Measurements from ENCODE around the gene C4BPB. TPM values are rescaled to one million over a fixed set of nuclear protein-coding genes. Genes with fewer than 3 reads are reported as not detected.
"Not testable (repeated sequence)": the region's sequence is repeated elsewhere in the genome, so short reads cannot be mapped to it uniquely, and the experiment has no call there.

The C4BPB gene, protein sequence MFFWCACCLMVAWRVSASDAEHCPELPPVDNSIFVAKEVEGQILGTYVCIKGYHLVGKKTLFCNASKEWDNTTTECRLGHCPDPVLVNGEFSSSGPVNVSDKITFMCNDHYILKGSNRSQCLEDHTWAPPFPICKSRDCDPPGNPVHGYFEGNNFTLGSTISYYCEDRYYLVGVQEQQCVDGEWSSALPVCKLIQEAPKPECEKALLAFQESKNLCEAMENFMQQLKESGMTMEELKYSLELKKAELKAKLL
- not detected for total RNA-seq
- 0.14 TPM for total RNA-seq (2013)

DNA sequence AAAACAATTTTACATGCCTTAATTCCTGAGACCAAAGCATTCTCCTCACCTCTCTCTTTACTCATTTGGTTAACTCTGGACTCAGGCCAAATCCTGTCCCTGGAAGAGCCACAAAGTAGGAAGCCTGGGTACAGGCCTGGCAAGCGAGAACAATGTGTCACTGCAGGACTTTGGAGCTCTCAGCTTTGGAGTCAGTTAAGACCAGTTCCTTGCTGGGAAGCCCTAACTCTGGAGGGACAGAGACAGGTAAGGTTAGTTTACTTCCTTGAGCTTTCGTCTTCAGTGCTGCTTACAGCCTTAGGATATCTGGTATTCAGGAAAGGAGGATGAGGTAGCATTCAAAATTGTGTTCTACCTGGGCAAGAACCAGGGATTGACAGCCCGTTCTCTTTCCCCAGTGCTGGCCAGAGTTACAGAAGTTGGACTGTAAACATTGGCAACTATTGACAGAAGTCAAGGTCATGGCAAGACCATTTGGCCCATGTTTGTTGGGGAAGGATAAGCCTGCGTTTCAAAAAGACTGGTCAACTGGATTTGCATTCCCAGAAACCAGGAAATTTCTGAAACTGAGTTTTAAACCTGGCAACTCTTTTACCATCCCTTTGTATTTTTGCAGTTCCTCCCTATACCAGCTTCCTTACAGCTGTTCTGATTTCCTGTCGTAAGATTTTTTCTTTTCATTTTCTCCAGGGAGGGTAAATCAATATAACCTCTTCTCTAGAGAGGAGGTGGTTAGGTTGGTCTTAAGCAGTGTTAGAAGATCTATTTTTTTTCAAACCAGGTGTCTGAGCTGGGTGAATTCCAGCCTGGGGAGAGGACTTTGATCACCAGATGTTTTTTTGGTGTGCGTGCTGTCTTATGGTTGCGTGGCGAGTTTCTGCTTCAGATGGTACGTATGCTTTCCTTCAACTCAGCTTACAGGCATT is at the start of gene C4BPB:
Gene C4BPB, plus strand, starts transcription at position 160 of the 926 bp plus-strand sequence. Its CDS starts 672 bp downstream, at position 832.
- Mint-ChIP-seq H3K36me3 (no peaks in the 10 kb centered on the region), H3K27ac (no peak within 1 kb of the TSS), H3K9me3 (no peaks in the 10 kb centered on the region), H3K4me1 (peaks cover 7 to 13% of the 10 kb centered on the region in 2 donors), H3K27me3 (ENCODE audit: low read depth in 2 of 2) (peaks cover 14 to 25% of the 10 kb centered on the region in 2 donors), H3K4me3 (peak within 1 kb of the TSS; percentile 58)
- TF ChIP-seq CTCF (IDR thresholded peaks at IDR 0.05), result no peak
- ATAC-seq (peak in 2 of 3 donors; percentile 21 to 45), DNase-seq (peak in 1 of 2 donors; percentile 78)
- Histone ChIP-seq H3K4me1 (ENCODE audit: control insufficient read depth, insufficient read depth, low read length) (no peaks in the 10 kb centered on the region), H3K9me3 (ENCODE audit: control insufficient read depth, insufficient read depth, low read length) (no peaks in the 10 kb centered on the region), H3K4me3 (ENCODE audit: low read length) (no peak within 1 kb of the TSS), H3K27me3 (ENCODE audit: control insufficient read depth, insufficient read depth, low read length) (peaks cover 8% of the 10 kb centered on the region), H3K27ac (ENCODE audit: low read length) (no peak within 1 kb of the TSS), H3K36me3 (ENCODE audit: control insufficient read depth, insufficient read depth, low read length) (no peaks in the 10 kb centered on the region)
- intact Hi-C loops (cut with micrococcal nuclease), result no loop called here
- 59% methylated on average over 7 of the region's 9 CpGs for WGBS (ENCODE audit: insufficient coverage)

DNA sequence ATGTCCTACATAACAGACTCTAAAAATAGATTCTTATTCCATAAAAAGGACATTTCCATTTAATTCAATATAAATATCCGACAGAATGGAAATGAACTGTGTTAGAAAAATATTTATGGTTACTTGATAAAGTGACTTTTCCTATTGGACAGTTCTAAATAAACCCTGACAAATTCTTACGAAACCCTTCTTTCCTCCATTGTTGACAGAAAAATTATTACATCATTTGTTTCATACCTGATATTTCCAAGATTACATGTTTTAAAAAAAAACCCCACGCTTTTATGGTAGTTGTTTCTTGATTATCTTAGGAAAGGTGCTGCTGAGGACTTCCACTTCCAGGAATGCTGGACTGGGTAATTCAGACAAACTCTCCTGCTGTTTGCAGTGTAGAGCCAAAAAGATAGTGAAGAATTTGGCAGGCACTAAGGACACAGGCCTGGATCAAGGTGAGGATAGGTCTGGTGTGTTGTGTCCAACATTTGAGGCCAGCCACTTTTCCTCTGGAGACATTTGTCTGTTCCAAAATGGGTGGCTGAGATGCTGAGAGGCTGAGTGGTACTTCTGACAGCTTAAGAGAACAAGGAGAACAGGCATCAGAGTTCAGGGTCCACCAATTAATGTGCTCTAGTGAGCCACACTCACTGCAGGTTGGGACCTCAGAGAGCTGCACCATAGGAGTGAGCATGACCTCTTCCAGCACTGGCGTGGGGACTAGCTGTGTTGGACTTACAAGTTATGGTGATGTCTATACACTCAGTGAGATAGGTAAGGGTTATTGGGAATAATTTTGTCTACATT is 49.1 kb upstream of the C4BPB start:
- Histone ChIP-seq H3K9me3 (ENCODE audit: control insufficient read depth, insufficient read depth, low read length) (no peaks in the 10 kb centered on the region), H3K4me1 (ENCODE audit: control insufficient read depth, insufficient read depth, low read length) (no peaks in the 10 kb centered on the region), H3K27me3 (ENCODE audit: control insufficient read depth, insufficient read depth, low read length) (peaks cover 6% of the 10 kb centered on the region), H3K36me3 (ENCODE audit: control insufficient read depth, insufficient read depth, low read length) (peaks cover 5% of the 10 kb centered on the region), H3K27ac (ENCODE audit: low read length) (no peak overlapping the region), H3K4me3 (ENCODE audit: low read length) (no peak overlapping the region)
- no peak for TF ChIP-seq CTCF (IDR thresholded peaks at IDR 0.05)
- Mint-ChIP-seq H3K27ac (no peak overlapping the region), H3K9me3 (no peaks in the 10 kb centered on the region), H3K4me3 (no peak overlapping the region), H3K36me3 (no peaks in the 10 kb centered on the region), H3K4me1 (peaks cover 9 to 16% of the 10 kb centered on the region in 2 donors), H3K27me3 (ENCODE audit: low read depth in 2 of 2) (peaks cover 0 to 4% of the 10 kb centered on the region in 2 donors)
- DNase-seq, result no peak
- no peak for ATAC-seq
- 100% methylated on average over 3 of the region's 4 CpGs for WGBS (ENCODE audit: insufficient coverage)
- intact Hi-C loops (cut with micrococcal nuclease), result no loop called here

DNA sequence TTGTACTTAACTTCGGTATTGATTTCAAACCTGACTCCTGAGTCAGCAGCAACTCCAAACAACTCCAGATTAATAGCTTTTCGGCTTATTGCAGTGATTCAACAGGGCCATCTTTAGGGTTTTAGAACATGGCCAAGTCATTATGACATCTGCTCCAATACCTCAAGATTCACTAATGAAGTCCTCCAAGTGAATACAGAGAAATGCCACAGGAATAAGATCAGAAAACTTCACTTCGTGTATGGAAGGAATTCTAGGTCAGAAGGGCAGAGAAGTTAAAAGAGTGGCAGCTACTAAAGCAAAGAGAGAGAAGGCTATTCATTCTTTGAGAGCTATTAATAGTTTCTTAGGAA is 48.5 kb upstream of the C4BPB start:
- H3K27ac ChIP-seq (ENCODE audit: low read length), result no peak overlapping the region
- Mint-ChIP-seq H3K27me3 (ENCODE audit: low read depth in 2 of 2) (peaks cover 0 to 2% of the 10 kb centered on the region in 2 donors), H3K27ac (no peak overlapping the region), H3K36me3 (no peaks in the 10 kb centered on the region), H3K4me3 (no peak overlapping the region), H3K9me3 (no peaks in the 10 kb centered on the region), H3K4me1 (peaks cover 13 to 20% of the 10 kb centered on the region in 2 donors)
- no peak overlapping the region for H3K4me3 ChIP-seq (ENCODE audit: low read length)
- 96% methylated on average over 3 of the region's 3 CpGs for WGBS (ENCODE audit: insufficient coverage)
- H3K36me3 ChIP-seq (ENCODE audit: control insufficient read depth, insufficient read depth, low read length), result peaks cover 7% of the 10 kb centered on the region
- TF ChIP-seq CTCF (IDR thresholded peaks at IDR 0.05), result no peak
- no peaks in the 10 kb centered on the region for H3K9me3 ChIP-seq (ENCODE audit: control insufficient read depth, insufficient read depth, low read length)
- DNase-seq (no peak), ATAC-seq (no peak)
- H3K4me1 ChIP-seq (ENCODE audit: control insufficient read depth, insufficient read depth, low read length), result no peaks in the 10 kb centered on the region
- peaks cover 6% of the 10 kb centered on the region for H3K27me3 ChIP-seq (ENCODE audit: control insufficient read depth, insufficient read depth, low read length)
- intact Hi-C loops (cut with micrococcal nuclease), result no loop called here

GRCh38 chr1:207041397-207041796 is 47.3 kb upstream of the C4BPB start:
- ATAC-seq; H3K27ac Mint-ChIP-seq; H3K9me3 ChIP-seq (ENCODE audit: control insufficient read depth, insufficient read depth, low read length); H3K27me3 Mint-ChIP-seq (ENCODE audit: low read depth in 2 of 2); DNase-seq; H3K4me3 ChIP-seq (ENCODE audit: low read length); H3K9me3 Mint-ChIP-seq; H3K27ac ChIP-seq (ENCODE audit: low read length); intact Hi-C loops (cut with micrococcal nuclease); H3K36me3 Mint-ChIP-seq; H3K27me3 ChIP-seq (ENCODE audit: control insufficient read depth, insufficient read depth, low read length); H3K4me3 Mint-ChIP-seq; H3K4me1 ChIP-seq (ENCODE audit: control insufficient read depth, insufficient read depth, low read length): not testable (repeated sequence)
- H3K4me1 Mint-ChIP-seq, result peaks cover 20 to 30% of the 10 kb centered on the region in 2 donors
- 89% methylated on average over 1 of the region's 2 CpGs for WGBS (ENCODE audit: insufficient coverage)
- H3K36me3 ChIP-seq (ENCODE audit: control insufficient read depth, insufficient read depth, low read length), result peaks cover 11% of the 10 kb centered on the region
